ENCODE measurements around the gene PDE4A. TPM values are rescaled to one million over a fixed set of nuclear protein-coding genes. Genes with fewer than 3 reads are reported as not detected.

Gene PDE4A
- total and polyA plus RNA-seq, 7 donors, result 4.1 to 29.0 (median 14.4) TPM

- Histone ChIP-seq H3K27ac (peak overlapping the region; percentile 98), H3K4me1 (peaks cover 32% of the 10 kb centered on the region), H3K9me3 (no peaks in the 10 kb centered on the region), H3K27me3 (ENCODE audit: insufficient read depth in 3 of 3, low read length in 2 of 3) (no peaks in the 10 kb centered on the region), H3K4me3 (peak overlapping the region; percentile 90), H3K36me3 (ENCODE audit: insufficient read depth in 1 of 2, low read depth in 1 of 2) (peaks cover 0 to 25% of the 10 kb centered on the region in 2 donors)
- intact Hi-C loops (cut with DNase I), result loop anchor here in 1 of 2 donors (5.0 kb wide), 1 partner anchor 65 kb away; the partner anchor contains the start of genes CDKN2D and KRI1
- DNase-seq, result peak; percentile 95 to 97
- 0 to 1% (median 0%) methylated on average over 46 to 65 of the region's 65 CpGs for WGBS, 3 donors
- no peak for TF ChIP-seq CTCF (IDR thresholded peaks at IDR 0.05)
- ATAC-seq, result peak; percentile 89 to 95 (median 94)
Observed at GRCh38 chr19:10502524-10503001, 82.2 kb downstream of the PDE4A start.

- no peak for TF ChIP-seq CTCF (IDR thresholded peaks at IDR 0.05)
- DNase-seq (no peak), ATAC-seq (peak; percentile 19 to 37 (median 33))
- Histone ChIP-seq H3K27me3 (ENCODE audit: insufficient read depth in 3 of 3, low read length in 2 of 3) (no peaks in the 10 kb centered on the region), H3K36me3 (ENCODE audit: insufficient read depth in 1 of 2, low read depth in 1 of 2) (peaks cover 0 to 20% of the 10 kb centered on the region in 2 donors), H3K27ac (peak within 1 kb of the TSS; percentile 98), H3K9me3 (no peaks in the 10 kb centered on the region), H3K4me1 (peaks cover 29% of the 10 kb centered on the region), H3K4me3 (peak within 1 kb of the TSS; percentile 90)
- intact Hi-C loops (cut with DNase I), result loop anchor here in 1 of 2 donors (5.0 kb wide), 1 partner anchor 64 kb away; the partner anchor contains the start of genes CDKN2D and KRI1
- WGBS, 3 donors, result 6 to 10% (median 7%) methylated on average over 50 to 73 of the region's 73 CpGs
Observed at GRCh38 chr19:10503002-10503789, 82.9 kb downstream of the PDE4A start, which contains the start of gene KEAP1. KEAP1 (minus strand) TSS chr19:10503356; CDS start chr19:10500033, 3,323 bp downstream.

GRCh38 chr19:10505583-10506229, 85.4 kb downstream of the PDE4A start:
- H3K9me3 ChIP-seq, result no peaks in the 10 kb centered on the region
- peaks cover 0 to 14% (median 0%) of the 10 kb centered on the region in 3 donors for H3K27me3 ChIP-seq (ENCODE audit: insufficient read depth in 3 of 3, low read length in 2 of 3)
- TF ChIP-seq CTCF (IDR thresholded peaks at IDR 0.05), result peak; percentile 74
- DNase-seq (peak; percentile 75 to 88), ATAC-seq (no peak)
- peaks cover 5% of the 10 kb centered on the region for H3K4me1 ChIP-seq
- 32 to 34% (median 34%) methylated on average over 17 of the region's 17 CpGs for WGBS, 3 donors
- no peaks in the 10 kb centered on the region for H3K36me3 ChIP-seq (ENCODE audit: insufficient read depth in 1 of 2, low read depth in 1 of 2)
- H3K27ac ChIP-seq, result no peak overlapping the region
- no peak overlapping the region for H3K4me3 ChIP-seq
- intact Hi-C loops (cut with DNase I), result loop anchor here in 1 of 2 donors (5.0 kb wide), 1 partner anchor 37 kb away; the partner anchor contains the start of gene ATG4D

- no peak overlapping the region for H3K4me3 ChIP-seq
- ATAC-seq, result no peak
- DNase-seq, result no peak
- H3K36me3 ChIP-seq (ENCODE audit: insufficient read depth in 1 of 2, low read depth in 1 of 2), result no peaks in the 10 kb centered on the region
- peaks cover 0 to 32% (median 0%) of the 10 kb centered on the region in 3 donors for H3K27me3 ChIP-seq (ENCODE audit: insufficient read depth in 3 of 3, low read length in 2 of 3)
- no peak for TF ChIP-seq CTCF (IDR thresholded peaks at IDR 0.05)
- H3K27ac ChIP-seq, result no peak overlapping the region
- no peaks in the 10 kb centered on the region for H3K9me3 ChIP-seq
- 85 to 88% (median 86%) methylated on average over 15 to 16 of the region's 16 CpGs for WGBS, 3 donors
- intact Hi-C loops (cut with DNase I), result loop anchor here in 1 of 2 donors (5.0 kb wide), 1 partner anchor 34 kb away; the partner anchor contains the start of gene ATG4D
- no peaks in the 10 kb centered on the region for H3K4me1 ChIP-seq
Observed at GRCh38 chr19:10508036-10508435, 87.7 kb downstream of the PDE4A start.

All from psoas muscle (tissue), 8 donors.